HG03097 (cell line): ENCODE measurements around the gene ZDHHC1.

Experiments used
- ATAC-seq: cut with Tn5 transposase; IDR thresholded peaks from one replicate; pipeline ENCODE4 v1.9.1; 2021; ENCODE audit not compliant: unreplicated experiment, low FRiP score

Gene ZDHHC1

GRCh38 chr16:67396159-67397035, 19.9 kb downstream of the ZDHHC1 start:
- no peak for ATAC-seq

GRCh38 chr16:67395458-67396158, 20.7 kb downstream of the ZDHHC1 start:
- no peak for ATAC-seq

- no peak for ATAC-seq
Measured at GRCh38 chr16:67395105-67395457, 21.2 kb downstream of the ZDHHC1 start.

- ATAC-seq, result no peak
Measured at GRCh38 chr16:67394155-67395104, 21.8 kb downstream of the ZDHHC1 start.

- ATAC-seq, result no peak
Measured at GRCh38 chr16:67393788-67394154, 22.5 kb downstream of the ZDHHC1 start.

GRCh38 chr16:67393111-67393787, 23.0 kb downstream of the ZDHHC1 start, which contains the start of gene TPPP3:
Gene TPPP3, minus strand, starts transcription at chr16:67393498. Its CDS starts 2,387 bp downstream, at chr16:67391111.
- ATAC-seq, result no peak

- no peak for ATAC-seq
Measured at GRCh38 chr16:67392301-67393059, 23.8 kb downstream of the ZDHHC1 start.

GRCh38 chr16:67391424-67392300, 24.6 kb downstream of the ZDHHC1 start:
- ATAC-seq, result no peak

GRCh38 chr16:67390816-67391423, 25.4 kb downstream of the ZDHHC1 start:
- no peak for ATAC-seq

GRCh38 chr16:67389911-67390815, 26.1 kb downstream of the ZDHHC1 start:
- ATAC-seq, result no peak

GRCh38 chr16:67388591-67388990, 27.7 kb downstream of the ZDHHC1 start:
- no peak for ATAC-seq

GRCh38 chr16:67388191-67388590, 28.1 kb downstream of the ZDHHC1 start:
- ATAC-seq, result no peak

- no peak for ATAC-seq
Measured at GRCh38 chr16:67387479-67388079, 28.7 kb downstream of the ZDHHC1 start.

GRCh38 chr16:67386861-67387455, 29.3 kb downstream of the ZDHHC1 start:
- ATAC-seq, result no peak

- ATAC-seq, result no peak
Measured at GRCh38 chr16:67384778-67385510, 31.3 kb downstream of the ZDHHC1 start.

- no peak for ATAC-seq
Measured at GRCh38 chr16:67383284-67383683, 33.0 kb downstream of the ZDHHC1 start.
